Mesenchymal stem cell (in vitro differentiated cells and primary cell): ENCODE data around the gene AP4E1.

Experiments
- DNase-seq: peaks from one replicate; pipeline ENCODE4 v3.0.0-alpha.2; 2013
- H2AFZ ChIP-seq: one replicate; pipeline ENCODE4 v1.6.1; 2013; ENCODE audit warnings: low read depth, mild to moderate bottlenecking, control low read depth, inconsistent platforms, low read length, moderate library complexity
- H2AK5ac ChIP-seq: 2 replicates; pipeline ENCODE4 v1.6.1; 2013; ENCODE audit warnings: low read length, moderate library complexity, mild to moderate bottlenecking, inconsistent platforms; ENCODE audit not compliant: severe bottlenecking
- H2BK120ac ChIP-seq: one replicate; pipeline ENCODE4 v1.6.1; 2013; ENCODE audit warnings: low read depth, mild to moderate bottlenecking, inconsistent platforms, low read length, moderate library complexity
- H2BK12ac ChIP-seq, 2 experiments: one replicate each; pipeline ENCODE4 v1.6.1; 2013; ENCODE audit warnings: inconsistent platforms in 2 of 2, low read length in 2 of 2, mild to moderate bottlenecking in 2 of 2, moderate library complexity in 2 of 2, control low read depth in 1 of 2
- H2BK15ac ChIP-seq: one replicate; pipeline ENCODE4 v1.6.1; 2013; ENCODE audit warnings: mild to moderate bottlenecking, low read depth, inconsistent platforms; ENCODE audit not compliant: poor library complexity, severe bottlenecking
- H2BK5ac ChIP-seq: 2 replicates; pipeline ENCODE4 v1.6.1; 2013; ENCODE audit warnings: low read depth, mild to moderate bottlenecking, low read length, control low read depth, inconsistent platforms; ENCODE audit not compliant: poor library complexity, severe bottlenecking
- H3K14ac ChIP-seq, 2 experiments: one replicate each; pipeline ENCODE4 v1.6.1; 2013; ENCODE audit warnings: inconsistent platforms in 2 of 2, low read length in 2 of 2, control low read depth in 1 of 2, mild to moderate bottlenecking in 1 of 2, moderate library complexity in 1 of 2
- H3K18ac ChIP-seq, 2 experiments: one replicate each; pipeline ENCODE4 v1.6.1; 2013; ENCODE audit warnings: inconsistent platforms in 2 of 2, low read length in 2 of 2, control low read depth in 1 of 2, low read depth in 1 of 2, mild to moderate bottlenecking in 1 of 2
- H3K23ac ChIP-seq, 2 experiments: one replicate each; pipeline ENCODE4 v1.6.1; 2013; ENCODE audit warnings: inconsistent platforms in 2 of 2, low read length in 2 of 2, mild to moderate bottlenecking in 2 of 2, moderate library complexity in 2 of 2, control low read depth in 1 of 2
- H3K27ac ChIP-seq: 2 replicates; pipeline ENCODE4 v1.5.1; 2013; ENCODE audit warnings: mild to moderate bottlenecking, moderate library complexity, low read length, control low read depth, inconsistent platforms; ENCODE audit not compliant: poor library complexity, severe bottlenecking
- H3K27me3 ChIP-seq, 2 experiments: 2 replicates each; pipeline versions ENCODE4 v1.6.1 to v1.7.0; 2013; ENCODE audit warnings: low read length in 2 of 2, mild to moderate bottlenecking in 2 of 2, moderate library complexity in 2 of 2, control low read depth in 1 of 2, inconsistent platforms in 1 of 2; ENCODE audit not compliant: control insufficient read depth in 1 of 2, insufficient read depth in 1 of 2
- H3K36me3 ChIP-seq, 2 experiments: 2 replicates each; pipeline versions ENCODE4 v1.6.1 to v1.7.0; 2013; ENCODE audit warnings: low read length in 2 of 2, control low read depth in 1 of 2, inconsistent platforms in 1 of 2, low read depth in 1 of 2, mild to moderate bottlenecking in 1 of 2; ENCODE audit not compliant: insufficient read depth in 2 of 2, control insufficient read depth in 1 of 2
- H3K4ac ChIP-seq, 2 experiments: one replicate each; pipeline ENCODE4 v1.6.1; 2013; ENCODE audit warnings: inconsistent platforms in 2 of 2, low read length in 2 of 2, mild to moderate bottlenecking in 2 of 2, moderate library complexity in 2 of 2, control low read depth in 1 of 2, low read depth in 1 of 2
- H3K4me1 ChIP-seq: 2 replicates; pipeline ENCODE4 v1.6.1; 2013; ENCODE audit warnings: low read depth, low read length, control low read depth; ENCODE audit not compliant: control insufficient read depth, insufficient read depth
- H3K4me2 ChIP-seq: 2 replicates; pipeline ENCODE4 v1.6.1; 2013; ENCODE audit warnings: low read length, mild to moderate bottlenecking, inconsistent platforms; ENCODE audit not compliant: poor library complexity, severe bottlenecking
- H3K4me3 ChIP-seq, 2 experiments: 2 replicates each; pipeline versions ENCODE4 v1.5.1 to v1.7.0; 2013; ENCODE audit warnings: low read length in 2 of 2, mild to moderate bottlenecking in 2 of 2, control low read depth in 1 of 2, low read depth in 1 of 2; ENCODE audit not compliant: insufficient read depth in 1 of 2
- H3K79me1 ChIP-seq: replicated peaks from 2 replicates; pipeline ENCODE4 v1.6.1; 2013; ENCODE audit warnings: mild to moderate bottlenecking, control low read depth, low read length, inconsistent platforms; ENCODE audit not compliant: poor library complexity, severe bottlenecking
- H3K9ac ChIP-seq: 2 replicates; pipeline ENCODE4 v1.7.0; 2013; ENCODE audit warnings: mild to moderate bottlenecking, low read length, moderate library complexity
- H3K9me3 ChIP-seq: 2 replicates; pipeline ENCODE4 v1.7.0; 2013; ENCODE audit warnings: mild to moderate bottlenecking, low read length; ENCODE audit not compliant: control insufficient read depth
- H4K8ac ChIP-seq: one replicate; pipeline ENCODE4 v1.6.1; 2013; ENCODE audit warnings: inconsistent platforms, mild to moderate bottlenecking, low read length, moderate library complexity
- H4K91ac ChIP-seq: one replicate; pipeline ENCODE4 v1.6.1; 2013; ENCODE audit warnings: mild to moderate bottlenecking, low read length, inconsistent platforms
- WGBS: methylation state at CpG from one replicate; pipeline ENCODE4 v1.1.7; 2013; ENCODE audit warnings: mixed read lengths; 5-methylcytosine and 5-hydroxymethylcytosine counted together

The AP4E1 gene

DNA sequence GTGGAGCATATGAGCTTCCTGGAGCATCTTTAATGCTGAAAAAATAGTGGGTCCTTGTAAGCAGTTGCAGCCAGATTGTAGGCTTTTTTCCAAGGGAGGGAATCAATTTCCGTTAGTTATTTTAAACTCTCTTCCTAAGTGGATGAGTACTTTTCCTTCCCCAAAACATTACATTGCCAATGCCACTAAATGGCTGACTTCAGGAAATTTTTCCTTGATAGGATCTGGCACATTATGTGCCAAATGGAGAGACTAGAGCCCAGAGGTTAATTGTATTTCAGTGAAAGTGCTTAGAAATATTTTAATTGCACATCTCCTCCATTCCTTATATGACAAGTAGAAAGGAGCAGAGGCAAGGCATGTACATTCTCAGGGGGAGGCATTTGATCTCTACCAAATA, 102.7 kb downstream of the AP4E1 start:
- Histone ChIP-seq H2BK5ac (no peak overlapping the region), H3K27ac (no peak overlapping the region), H3K4me1 (no peaks in the 10 kb centered on the region), H3K23ac (no peak overlapping the region), H3K4me2 (no peak overlapping the region), H3K4ac (no peak overlapping the region), H3K18ac (no peak overlapping the region), H3K4me3 (no peak overlapping the region), H3K9me3 (peaks cover 3% of the 10 kb centered on the region), H4K8ac (no peak overlapping the region), H2AK5ac (no peak overlapping the region), H2BK15ac (no peak overlapping the region), H3K14ac (no peak overlapping the region), H2AFZ (no peak overlapping the region), H4K91ac (no peak overlapping the region), H3K36me3 (peaks cover 0 to 28% of the 10 kb centered on the region in 2 experiments), H2BK12ac (no peak overlapping the region), H2BK120ac (no peak overlapping the region), H3K9ac (no peak overlapping the region), H3K79me1 (no peaks in the 10 kb centered on the region), H3K27me3 (no peaks in the 10 kb centered on the region)
- WGBS = no CpG with 5 or more reads among the region's 1 CpG
- no peak for DNase-seq

DNA sequence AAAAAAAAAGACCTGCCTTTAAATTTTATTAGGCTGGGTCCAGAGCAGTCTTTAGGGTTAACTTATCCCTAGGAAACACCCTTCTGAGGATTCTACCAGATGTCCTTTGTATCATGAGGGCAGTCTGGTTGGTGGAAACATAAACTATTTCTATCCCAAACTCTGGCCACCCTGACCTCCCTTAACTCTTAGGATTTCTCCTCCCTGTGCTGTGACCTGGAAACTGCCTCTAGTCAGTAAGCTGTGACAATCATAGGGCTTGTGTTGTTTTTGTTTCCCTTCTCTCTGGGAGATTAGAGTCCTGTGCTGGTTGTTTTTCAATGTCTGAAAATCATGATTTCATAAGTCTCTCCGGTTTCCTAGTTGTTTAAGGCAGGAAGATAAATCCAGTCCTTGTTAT, 108.1 kb downstream of the AP4E1 start:
- no peak overlapping the region for H2BK5ac ChIP-seq

GRCh38 chr15:51022206-51022605, 113.7 kb downstream of the AP4E1 start:
- Histone ChIP-seq H3K4me3 (no peak overlapping the region), H2AFZ (no peak overlapping the region), H3K9ac (no peak overlapping the region), H3K18ac (no peak overlapping the region), H2BK12ac (no peak overlapping the region), H3K36me3 (peaks cover 0 to 6% of the 10 kb centered on the region in 2 experiments), H4K8ac (no peak overlapping the region), H3K27me3 (no peaks in the 10 kb centered on the region), H3K9me3 (peaks cover 7% of the 10 kb centered on the region), H2AK5ac (no peak overlapping the region), H3K4ac (no peak overlapping the region), H3K14ac (no peak overlapping the region), H3K27ac (no peak overlapping the region), H2BK15ac (no peak overlapping the region), H2BK5ac (no peak overlapping the region), H3K4me2 (no peak overlapping the region), H3K4me1 (peaks cover 6% of the 10 kb centered on the region), H2BK120ac (no peak overlapping the region), H4K91ac (no peak overlapping the region), H3K79me1 (peaks cover 4% of the 10 kb centered on the region), H3K23ac (no peak overlapping the region)
- no peak for DNase-seq

More for the DNA sequence above, 108.1 kb downstream of the AP4E1 start:
- H2AFZ ChIP-seq = no peak overlapping the region
- no peak overlapping the region for H3K23ac ChIP-seq
- H4K91ac ChIP-seq = no peak overlapping the region
- peaks cover 0 to 3% of the 10 kb centered on the region in 2 experiments for H3K36me3 ChIP-seq
- H3K4me3 ChIP-seq = no peak overlapping the region
- no peak overlapping the region for H2BK12ac ChIP-seq
- no peak overlapping the region for H4K8ac ChIP-seq
- H3K4me1 ChIP-seq = no peaks in the 10 kb centered on the region
- H3K79me1 ChIP-seq = no peaks in the 10 kb centered on the region
- WGBS = 86% methylated on average over 1 of the region's 1 CpG
- H3K27ac ChIP-seq = no peak overlapping the region
- no peak overlapping the region for H3K18ac ChIP-seq
- no peaks in the 10 kb centered on the region for H3K27me3 ChIP-seq
- H3K14ac ChIP-seq = no peak overlapping the region
- H2BK120ac ChIP-seq = no peak overlapping the region
- no peak for DNase-seq
- no peak overlapping the region for H3K9ac ChIP-seq
- H3K9me3 ChIP-seq = peaks cover 7% of the 10 kb centered on the region
- H3K4ac ChIP-seq = no peak overlapping the region
- no peak overlapping the region for H2BK15ac ChIP-seq
- no peak overlapping the region for H3K4me2 ChIP-seq
- no peak overlapping the region for H2AK5ac ChIP-seq

DNA sequence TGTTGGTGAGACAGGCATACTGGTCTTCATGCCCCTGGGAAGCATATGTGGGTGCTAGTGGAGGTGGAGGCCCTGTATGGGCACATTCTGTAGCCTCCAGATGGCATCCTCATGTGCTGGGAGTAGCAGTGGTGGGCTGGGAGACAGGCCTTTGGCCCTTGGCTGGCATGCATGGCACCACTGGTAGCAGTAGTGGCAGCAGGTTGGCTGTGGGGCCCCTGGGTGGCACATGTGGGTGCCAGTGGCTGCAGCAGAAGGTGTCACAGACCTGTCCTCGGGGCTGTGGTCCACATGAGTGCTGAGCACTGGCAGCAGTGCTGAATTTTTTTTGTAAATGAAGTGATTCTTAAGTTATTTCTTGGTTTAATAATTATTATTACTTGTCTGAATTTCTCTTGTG, 115.0 kb downstream of the AP4E1 start:
- Histone ChIP-seq H2BK120ac (no peak overlapping the region), H3K18ac (no peak overlapping the region), H2AK5ac (no peak overlapping the region), H3K27ac (no peak overlapping the region), H4K91ac (peak overlapping the region; percentile 50), H3K79me1 (peaks cover 4% of the 10 kb centered on the region), H3K14ac (peak overlapping the region in 1 of 2 experiments; percentile 78), H3K4ac (no peak overlapping the region), H3K4me1 (peaks cover 6% of the 10 kb centered on the region), H3K27me3 (no peaks in the 10 kb centered on the region), H3K9ac (no peak overlapping the region), H2BK15ac (no peak overlapping the region), H2AFZ (no peak overlapping the region), H4K8ac (no peak overlapping the region), H3K4me2 (no peak overlapping the region), H3K36me3 (peaks cover 0 to 6% of the 10 kb centered on the region in 2 experiments), H3K23ac (no peak overlapping the region), H3K9me3 (peaks cover 7% of the 10 kb centered on the region), H2BK5ac (no peak overlapping the region), H3K4me3 (no peak overlapping the region), H2BK12ac (no peak overlapping the region)
- no peak for DNase-seq
- WGBS = 50% methylated on average over 1 of the region's 1 CpG
